ENCODE measurements around the gene FMN1.

DNA sequence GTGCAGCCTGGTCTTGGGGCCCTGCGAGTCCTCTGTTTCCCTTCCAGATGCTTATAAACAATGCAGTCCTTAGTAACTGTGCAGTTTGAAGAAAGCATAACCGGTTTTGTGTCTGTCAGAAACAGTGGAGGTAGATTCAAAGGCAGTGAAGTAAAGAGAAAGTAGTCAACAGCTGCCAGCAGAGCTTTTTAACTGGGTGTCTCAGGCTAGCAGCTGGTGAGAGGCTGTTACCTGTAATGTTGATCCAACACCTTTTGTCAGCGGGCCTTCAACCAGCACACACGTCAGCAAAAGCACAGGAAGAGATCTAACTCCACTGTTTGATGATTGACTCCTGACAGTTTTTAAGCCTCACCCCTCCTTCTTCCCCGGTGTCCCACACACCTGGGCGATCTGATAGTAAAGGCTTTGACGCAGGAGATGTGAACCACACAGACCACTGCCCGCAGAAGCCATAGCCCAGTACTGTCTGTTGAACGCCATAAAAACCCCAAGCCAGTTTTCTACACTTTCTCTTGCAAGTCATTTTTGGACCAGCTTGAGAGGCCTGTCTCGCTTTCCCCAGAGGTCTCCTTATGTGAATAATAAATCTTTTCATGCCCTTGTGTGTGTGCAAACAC lies 178.0 kb downstream of the FMN1 start:
- TF ChIP-seq EZH2phosphoT487 (IDR thresholded peaks at IDR 0.05; ENCODE audit: borderline replicate concordance, low read length), result no peak
- TF ChIP-seq, protein P1, sequence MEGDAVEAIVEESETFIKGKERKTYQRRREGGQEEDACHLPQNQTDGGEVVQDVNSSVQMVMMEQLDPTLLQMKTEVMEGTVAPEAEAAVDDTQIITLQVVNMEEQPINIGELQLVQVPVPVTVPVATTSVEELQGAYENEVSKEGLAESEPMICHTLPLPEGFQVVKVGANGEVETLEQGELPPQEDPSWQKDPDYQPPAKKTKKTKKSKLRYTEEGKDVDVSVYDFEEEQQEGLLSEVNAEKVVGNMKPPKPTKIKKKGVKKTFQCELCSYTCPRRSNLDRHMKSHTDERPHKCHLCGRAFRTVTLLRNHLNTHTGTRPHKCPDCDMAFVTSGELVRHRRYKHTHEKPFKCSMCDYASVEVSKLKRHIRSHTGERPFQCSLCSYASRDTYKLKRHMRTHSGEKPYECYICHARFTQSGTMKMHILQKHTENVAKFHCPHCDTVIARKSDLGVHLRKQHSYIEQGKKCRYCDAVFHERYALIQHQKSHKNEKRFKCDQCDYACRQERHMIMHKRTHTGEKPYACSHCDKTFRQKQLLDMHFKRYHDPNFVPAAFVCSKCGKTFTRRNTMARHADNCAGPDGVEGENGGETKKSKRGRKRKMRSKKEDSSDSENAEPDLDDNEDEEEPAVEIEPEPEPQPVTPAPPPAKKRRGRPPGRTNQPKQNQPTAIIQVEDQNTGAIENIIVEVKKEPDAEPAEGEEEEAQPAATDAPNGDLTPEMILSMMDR (IDR thresholded peaks at IDR 0.05; ENCODE audit: low read depth, low read length, poor library complexity, severe bottlenecking), result no peak

Measured in DOHH2 (cell line).